Caco-2 (cell line): Measurements from ENCODE around the gene UGDH. TPM values are rescaled to one million over a fixed set of nuclear protein-coding genes. Genes with fewer than 3 reads are reported as not detected.
"Not testable (repeated sequence)": the region's sequence is repeated elsewhere in the genome, so short reads cannot be mapped to it uniquely, and the experiment has no call there.

Experiments used
- BruUV-seq: library from RNA; stranded (reverse); fragments of 400-500 nt; replicated peaks from 2 replicates; lab custom pipeline; 2021; lab: Mats Ljungman, UMichigan
- CTCF ChIA-PET: fragments of 300-600 bp; sonication (Branson Sonifier 250); formaldehyde crosslinking; loops from one replicate; lab custom pipeline; 2022; ENCODE audit warnings: antibody characterized with exemption; lab: Charles Lee
- POLR2A ChIA-PET: fragments of 300-600 bp; sonication (Branson Sonifier 250); formaldehyde crosslinking; loops from one replicate; lab custom pipeline; 2022; ENCODE audit warnings: antibody characterized with exemption; lab: Charles Lee
- DNase-seq, 2 experiments: peaks; one replicate each; pipeline versions ENCODE4 v3.0.0 to v3.0.0-alpha.2; 2020 to 2022
- H3K27me3 ChIP-seq: replicated peaks from 2 replicates; pipeline ENCODE4 v1.6.0; 2011; ENCODE audit warnings: low read length; ENCODE audit not compliant: control insufficient read depth, insufficient read depth
- H3K36me3 ChIP-seq: 2 replicates; pipeline ENCODE4 v1.5.1; 2011; ENCODE audit warnings: low read length; ENCODE audit not compliant: control insufficient read depth, insufficient read depth
- H3K4me1 ChIP-seq: fragments of 250-450 bp; sonication (Bioruptor Pico); 2 replicates; pipeline ENCODE4 v1.5.1; 2020; ENCODE audit warnings: mild to moderate bottlenecking
- H3K4me3 ChIP-seq: 2 replicates; pipeline ENCODE4 v1.5.1; 2011; ENCODE audit warnings: low read depth, mild to moderate bottlenecking, control low read depth, low read length
- H3K9me3 ChIP-seq: fragments of 250-450 bp; sonication (Bioruptor Pico); 2 replicates; pipeline ENCODE4 v1.5.1; 2020; ENCODE audit warnings: mild to moderate bottlenecking, moderate library complexity
- H3K27ac Mint-ChIP-seq: one replicate; pipeline ENCODE4 v1.8.0; 2022; ENCODE audit warnings: mixed read lengths; ENCODE audit not compliant: unreplicated experiment
- H3K27me3 Mint-ChIP-seq: one replicate; pipeline ENCODE4 v1.8.0; 2022; ENCODE audit warnings: mixed read lengths; ENCODE audit not compliant: insufficient read depth, unreplicated experiment
- H3K36me3 Mint-ChIP-seq: one replicate; pipeline ENCODE4 v1.8.0; 2022; ENCODE audit warnings: mild to moderate bottlenecking, mixed read lengths; ENCODE audit not compliant: insufficient read depth, unreplicated experiment
- H3K4me1 Mint-ChIP-seq: one replicate; pipeline ENCODE4 v1.8.0; 2022; ENCODE audit warnings: low read depth, mixed read lengths; ENCODE audit not compliant: unreplicated experiment
- H3K4me3 Mint-ChIP-seq: one replicate; pipeline ENCODE4 v1.8.0; 2022; ENCODE audit warnings: mild to moderate bottlenecking, moderate library complexity, mixed read lengths; ENCODE audit not compliant: unreplicated experiment
- H3K9me3 Mint-ChIP-seq: one replicate; pipeline ENCODE4 v1.8.0; 2022; ENCODE audit warnings: mixed read lengths; ENCODE audit not compliant: unreplicated experiment
- intact Hi-C: fragments of 100-400 bp; cut with micrococcal nuclease; formaldehyde crosslinking; loops from one replicate; pipeline ENCODE4 v1.10.0; 2022; ENCODE audit not compliant: unreplicated experiment
- total RNA-seq: library from RNA; stranded (reverse); gene quantifications from 2 replicates; pipeline ENCODE4 v1.2.3, GENCODE V29; 2022
- TF ChIP-seq, protein P1 (sequence below), 2 experiments: fragments of 200-600 bp in 1 of 2; IDR thresholded peaks; 1 replicate in 1 of 2; 2 replicates in 1 of 2; pipeline versions ENCODE4 v1.5.1 to v1.8.0; 2011 to 2022; ENCODE audit warnings: antibody characterized with exemption in 1 of 2, control low read depth in 1 of 2, inconsistent platforms in 1 of 2, low read depth in 1 of 2, low read length in 1 of 2, mild to moderate bottlenecking in 1 of 2, moderate library complexity in 1 of 2; ENCODE audit not compliant: insufficient read depth in 1 of 2, severe bottlenecking in 1 of 2, unreplicated experiment in 1 of 2

UGDH gene
- total RNA-seq, 1 experiment from 2014 or later, result 139 TPM

DNA sequence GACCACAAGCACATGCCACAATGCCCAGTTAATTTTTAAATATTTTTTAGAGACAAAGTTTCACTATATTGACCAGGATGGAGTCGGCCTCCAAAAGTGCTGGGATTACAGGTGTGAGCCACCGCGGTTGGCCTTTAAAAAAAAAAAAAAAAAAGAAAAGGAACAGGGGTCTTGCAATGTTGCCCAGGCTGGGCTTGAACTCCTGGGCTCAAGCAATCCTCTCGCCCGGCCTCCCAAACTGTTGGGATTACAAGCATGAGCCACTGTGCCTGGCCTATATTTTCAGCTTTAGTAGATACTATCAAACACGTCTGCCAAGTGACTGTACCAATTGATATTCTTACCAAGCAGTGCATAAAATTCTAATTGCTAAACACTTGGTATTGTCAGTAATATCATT is 8.8 kb downstream of the UGDH start:
- Mint-ChIP-seq H3K4me1 (no peaks in the 10 kb centered on the region), H3K9me3 (no peaks in the 10 kb centered on the region), H3K27ac (no peak overlapping the region), H3K4me3 (no peak overlapping the region), H3K27me3 (no peaks in the 10 kb centered on the region), H3K36me3 (peaks cover 42% of the 10 kb centered on the region)
- DNase-seq, result no peak
- TF ChIP-seq, protein P1, sequence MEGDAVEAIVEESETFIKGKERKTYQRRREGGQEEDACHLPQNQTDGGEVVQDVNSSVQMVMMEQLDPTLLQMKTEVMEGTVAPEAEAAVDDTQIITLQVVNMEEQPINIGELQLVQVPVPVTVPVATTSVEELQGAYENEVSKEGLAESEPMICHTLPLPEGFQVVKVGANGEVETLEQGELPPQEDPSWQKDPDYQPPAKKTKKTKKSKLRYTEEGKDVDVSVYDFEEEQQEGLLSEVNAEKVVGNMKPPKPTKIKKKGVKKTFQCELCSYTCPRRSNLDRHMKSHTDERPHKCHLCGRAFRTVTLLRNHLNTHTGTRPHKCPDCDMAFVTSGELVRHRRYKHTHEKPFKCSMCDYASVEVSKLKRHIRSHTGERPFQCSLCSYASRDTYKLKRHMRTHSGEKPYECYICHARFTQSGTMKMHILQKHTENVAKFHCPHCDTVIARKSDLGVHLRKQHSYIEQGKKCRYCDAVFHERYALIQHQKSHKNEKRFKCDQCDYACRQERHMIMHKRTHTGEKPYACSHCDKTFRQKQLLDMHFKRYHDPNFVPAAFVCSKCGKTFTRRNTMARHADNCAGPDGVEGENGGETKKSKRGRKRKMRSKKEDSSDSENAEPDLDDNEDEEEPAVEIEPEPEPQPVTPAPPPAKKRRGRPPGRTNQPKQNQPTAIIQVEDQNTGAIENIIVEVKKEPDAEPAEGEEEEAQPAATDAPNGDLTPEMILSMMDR (IDR thresholded peaks at IDR 0.05; ENCODE audit: insufficient read depth in 1 of 2, low read depth in 1 of 2, low read length in 1 of 2, severe bottlenecking in 1 of 2, unreplicated experiment in 1 of 2), result no peak
- Histone ChIP-seq H3K4me1 (peaks cover 16% of the 10 kb centered on the region), H3K4me3 (no peak overlapping the region), H3K36me3 (no peaks in the 10 kb centered on the region), H3K27me3 (no peaks in the 10 kb centered on the region), H3K9me3 (no peaks in the 10 kb centered on the region)
- ChIA-PET POLR2A (no interaction called here), CTCF (interaction anchor here (0.6 kb wide), 1 partner anchor 56 kb away, joined by 6 read pairs; no protein-coding TSS in a partner anchor)
- intact Hi-C loops, result no loop called here
- no TSS peak for BruUV-seq

DNA sequence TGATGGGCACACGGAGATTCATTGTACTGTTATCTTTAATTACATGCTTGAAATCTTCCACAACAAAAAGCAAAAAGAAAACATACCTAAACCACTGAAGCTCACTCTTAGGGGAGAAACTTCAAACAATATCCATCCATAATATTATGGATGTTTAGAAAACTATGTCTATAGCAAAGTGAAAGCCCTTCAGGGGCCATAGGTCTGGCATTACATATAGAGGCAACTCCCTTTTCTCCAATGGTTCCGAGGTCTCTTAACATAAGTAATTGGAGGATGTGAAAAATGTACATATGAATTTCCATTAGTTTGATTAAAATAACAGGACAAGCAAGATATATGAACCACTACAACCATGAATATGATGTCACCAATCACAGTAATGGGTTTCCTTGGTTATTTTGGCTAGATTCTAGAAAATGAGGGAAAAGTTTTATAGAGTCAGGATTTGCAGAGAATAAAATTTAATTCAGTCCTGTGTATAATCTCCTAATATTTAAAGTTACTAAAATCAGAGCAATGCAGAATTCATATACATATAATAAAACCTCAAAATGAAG is 10.8 kb downstream of the UGDH start:
- ChIA-PET CTCF (no interaction called here), POLR2A (no interaction called here)
- H3K9me3 ChIP-seq, result no peaks in the 10 kb centered on the region
- no TSS peak for BruUV-seq
- no peak overlapping the region for H3K4me3 ChIP-seq
- H3K4me3 Mint-ChIP-seq, result no peak overlapping the region
- peaks cover 16% of the 10 kb centered on the region for H3K4me1 ChIP-seq
- no peak overlapping the region for H3K27ac Mint-ChIP-seq
- no peaks in the 10 kb centered on the region for H3K9me3 Mint-ChIP-seq
- TF ChIP-seq, protein P1 (IDR thresholded peaks at IDR 0.05; ENCODE audit: insufficient read depth in 1 of 2, low read depth in 1 of 2, low read length in 1 of 2, severe bottlenecking in 1 of 2, unreplicated experiment in 1 of 2), result no peak
- H3K27me3 Mint-ChIP-seq, result no peaks in the 10 kb centered on the region
- peaks cover 59% of the 10 kb centered on the region for H3K36me3 Mint-ChIP-seq
- no peaks in the 10 kb centered on the region for H3K27me3 ChIP-seq
- no peak for DNase-seq
- H3K36me3 ChIP-seq, result peaks cover 1% of the 10 kb centered on the region; the same call in 1 of the 2 replicates
- H3K4me1 Mint-ChIP-seq, result no peaks in the 10 kb centered on the region
- intact Hi-C loops, result no loop called here

DNA sequence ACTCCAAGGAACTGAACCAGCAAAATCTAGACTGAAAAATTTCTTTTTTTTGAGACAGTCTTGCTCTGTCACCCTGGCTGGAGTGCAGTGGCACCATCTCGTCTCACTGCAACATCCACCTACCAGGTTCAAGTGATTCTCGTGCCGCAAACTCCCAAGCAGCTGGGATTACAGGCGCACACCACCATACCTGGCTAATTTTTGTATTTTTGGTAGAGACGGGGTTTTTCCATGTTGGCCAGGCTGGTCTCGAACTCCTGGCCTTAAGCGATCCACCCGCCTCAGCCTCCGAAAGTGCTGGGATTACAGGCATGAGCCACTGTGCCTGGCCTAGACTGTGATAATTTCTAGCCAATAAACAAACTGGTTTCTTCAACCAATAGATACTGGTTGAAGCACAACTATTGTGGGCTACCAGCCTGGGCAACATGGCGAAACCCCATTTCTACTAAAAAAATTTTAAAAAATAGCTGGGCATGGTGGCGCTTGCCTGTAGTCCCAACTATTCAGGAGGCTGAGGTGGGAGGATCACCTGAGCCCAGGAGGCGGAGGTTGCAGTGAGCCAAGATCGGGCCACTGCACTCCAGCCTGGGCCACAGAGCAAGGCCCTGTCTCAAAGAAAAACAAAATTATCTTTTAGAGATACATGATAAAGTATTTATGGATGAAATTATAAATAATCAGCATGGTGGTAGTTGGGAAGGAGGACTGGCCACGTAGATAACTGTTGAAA is 11.4 kb downstream of the UGDH start:
- not testable (repeated sequence) for H3K27me3 Mint-ChIP-seq, H3K4me1 Mint-ChIP-seq, H3K9me3 ChIP-seq, H3K4me3 Mint-ChIP-seq, BruUV-seq, DNase-seq, H3K27ac Mint-ChIP-seq, H3K4me3 ChIP-seq, H3K36me3 ChIP-seq, H3K9me3 Mint-ChIP-seq, H3K27me3 ChIP-seq
- H3K36me3 Mint-ChIP-seq, result peaks cover 60% of the 10 kb centered on the region
- POLR2A ChIA-PET, result interaction anchor here (1.0 to 1.2 kb wide), 2 partner anchors 57 to 182 kb away, joined by 3 to 4 read pairs; partner anchors contain the start of genes LIAS and UBE2K
- peaks cover 16% of the 10 kb centered on the region for H3K4me1 ChIP-seq
- intact Hi-C loops, result loop anchor here (1.0 kb wide), 2 partner anchors 11 to 42 kb away; partner anchors contain the start of gene UGDH
- CTCF ChIA-PET, result interaction anchor here (0.6 kb wide), 1 partner anchor 10 kb away, joined by 4 read pairs; no protein-coding TSS in a partner anchor
